ENCODE data around the gene NCBP3.
"Not testable (repeated sequence)": the region's sequence is repeated elsewhere in the genome, so short reads cannot be mapped to it uniquely, and the experiment has no call there.

Gene NCBP3

GRCh38 chr17:3809135-3809534 lies 36.9 kb downstream of the NCBP3 start:
- FAIRE-seq, result no peak

GRCh38 chr17:3808701-3809100 lies 37.3 kb downstream of the NCBP3 start:
- no peak for FAIRE-seq

- no peak for FAIRE-seq
Observed at GRCh38 chr17:3805581-3805980, 40.5 kb downstream of the NCBP3 start.

GRCh38 chr17:3804503-3804931 lies 41.5 kb downstream of the NCBP3 start:
- FAIRE-seq, result no peak

- no peak for FAIRE-seq
Observed at GRCh38 chr17:3803308-3803640, 42.8 kb downstream of the NCBP3 start.

GRCh38 chr17:3802461-3803307 lies 43.4 kb downstream of the NCBP3 start:
- no peak for FAIRE-seq

- FAIRE-seq, result no peak
Observed at GRCh38 chr17:3801792-3802191, 44.3 kb downstream of the NCBP3 start.

- FAIRE-seq, result no peak
Observed at GRCh38 chr17:3801347-3801746, 44.7 kb downstream of the NCBP3 start.

GRCh38 chr17:3800362-3801271 lies 45.4 kb downstream of the NCBP3 start, which contains the start of gene ITGAE:
ITGAE (minus strand) TSS chr17:3801188; CDS start chr17:3801144, 44 bp downstream.
- FAIRE-seq, result no peak

- no peak for FAIRE-seq
Observed at GRCh38 chr17:3799181-3799945, 46.7 kb downstream of the NCBP3 start.

- no peak for FAIRE-seq
Observed at GRCh38 chr17:3798273-3799180, 47.5 kb downstream of the NCBP3 start.

- no peak for FAIRE-seq
Observed at GRCh38 chr17:3796822-3797170, 49.2 kb downstream of the NCBP3 start.

- FAIRE-seq, result no peak
Observed at GRCh38 chr17:3796110-3796821, 49.8 kb downstream of the NCBP3 start.

GRCh38 chr17:3795390-3796102 lies 50.5 kb downstream of the NCBP3 start:
- FAIRE-seq, result no peak

GRCh38 chr17:3794557-3795389 lies 51.3 kb downstream of the NCBP3 start:
- FAIRE-seq, result no peak

GRCh38 chr17:3794152-3794551 lies 51.9 kb downstream of the NCBP3 start:
- FAIRE-seq, result not testable (repeated sequence)

GRCh38 chr17:3793258-3793657 lies 52.8 kb downstream of the NCBP3 start:
- not testable (repeated sequence) for FAIRE-seq

- FAIRE-seq, result no peak
Observed at GRCh38 chr17:3792481-3792880, 53.6 kb downstream of the NCBP3 start.

GRCh38 chr17:3788200-3788599 lies 57.8 kb downstream of the NCBP3 start:
- FAIRE-seq, result no peak

GRCh38 chr17:3785323-3785722 lies 60.7 kb downstream of the NCBP3 start:
- not testable (repeated sequence) for FAIRE-seq

Data from endometrium (tissue), 2 donors.